ENCODE measurements around the gene PNPLA5. TPM values are rescaled to one million over a fixed set of nuclear protein-coding genes. Genes with fewer than 3 reads are reported as not detected.
A peak's percentile ranks its signal among the peaks of the same experiment; 100 is the strongest.

PNPLA5 gene
- total RNA-seq, 4 donors from 2014 or later = not detected

GRCh38 chr22:43851058-43851978 is 40.5 kb downstream of the PNPLA5 start:
- in situ Hi-C loops (cut with MboI; ENCODE audit: low sequenced_read_pairs in 4 of 4) = no loop called here
- Histone ChIP-seq H3K4me3 (no peak overlapping the region), H3K4me1 (no peaks in the 10 kb centered on the region), H3K9me3 (no peaks in the 10 kb centered on the region), H3K36me3 (no peaks in the 10 kb centered on the region), H3K27ac (no peak overlapping the region), H3K27me3 (peaks cover 4 to 26% (median 19%) of the 10 kb centered on the region in 3 donors)
- TF ChIP-seq CTCF (IDR thresholded peaks at IDR 0.05 in 4 of 5, conservative IDR thresholded peaks at IDR 0.05 in 1 of 5) (no peak), POLR2A (IDR thresholded peaks at IDR 0.05) (no peak)
- peak in 1 of 2 donors; percentile 3 for DNase-seq
- ATAC-seq = no peak
- intact Hi-C loops (cut with DNase I; ENCODE audit: low total_unique reads) = no loop called here

- DNase-seq = peak in 1 of 2 donors; percentile 6
- no peaks in the 10 kb centered on the region for H3K4me1 ChIP-seq
- no peak for ATAC-seq
- no peak overlapping the region for H3K4me3 ChIP-seq
- peaks cover 4 to 26% (median 19%) of the 10 kb centered on the region in 3 donors for H3K27me3 ChIP-seq
- in situ Hi-C loops (cut with MboI; ENCODE audit: low sequenced_read_pairs in 4 of 4) (no loop called here), intact Hi-C loops (cut with DNase I; ENCODE audit: low total_unique reads) (no loop called here)
- no peak for TF ChIP-seq CTCF (IDR thresholded peaks at IDR 0.05 in 4 of 5, conservative IDR thresholded peaks at IDR 0.05 in 1 of 5)
- no peak for TF ChIP-seq POLR2A (IDR thresholded peaks at IDR 0.05)
- no peaks in the 10 kb centered on the region for H3K36me3 ChIP-seq
- H3K27ac ChIP-seq = no peak overlapping the region
- H3K9me3 ChIP-seq = no peaks in the 10 kb centered on the region
These were observed 41.3 kb downstream of the PNPLA5 start for GRCh38 chr22:43850529-43850928.

- in situ Hi-C loops (cut with MboI; ENCODE audit: low sequenced_read_pairs in 4 of 4) (loop anchor here in 1 of 4 donors (25.0 kb wide), 1 partner anchor 462 kb away; no protein-coding TSS in a partner anchor), intact Hi-C loops (cut with DNase I; ENCODE audit: low total_unique reads) (no loop called here)
These were observed 42.1 kb downstream of the PNPLA5 start for GRCh38 chr22:43849731-43850130.

More at GRCh38 chr22:43849731-43850130, 42.1 kb downstream of the PNPLA5 start:
- TF ChIP-seq POLR2A (IDR thresholded peaks at IDR 0.05) (no peak), CTCF (IDR thresholded peaks at IDR 0.05 in 4 of 5, conservative IDR thresholded peaks at IDR 0.05 in 1 of 5) (no peak)
- H3K4me3 ChIP-seq = no peak overlapping the region
- H3K9me3 ChIP-seq = no peaks in the 10 kb centered on the region
- no peak overlapping the region for H3K27ac ChIP-seq
- DNase-seq (no peak), ATAC-seq (no peak)
- no peaks in the 10 kb centered on the region for H3K36me3 ChIP-seq
- peaks cover under 1 to 26% (median 19%) of the 10 kb centered on the region in 3 donors for H3K27me3 ChIP-seq
- H3K4me1 ChIP-seq = no peaks in the 10 kb centered on the region

Measured in gastrocnemius medialis (tissue), 4 donors.